ENCODE data around the gene ITM2C.

The ITM2C gene

GRCh38 chr2:230865766-230866755 is 1.3 kb downstream of the ITM2C start:
- Mint-ChIP-seq H3K4me1 (ENCODE audit: low read depth) (peaks cover 83% of the 10 kb centered on the region), H3K27ac (peak overlapping the region; percentile 65)

GRCh38 chr2:230866756-230867523 is 2.2 kb downstream of the ITM2C start:
- Mint-ChIP-seq H3K27ac (peak overlapping the region; percentile 74), H3K36me3 (ENCODE audit: low read depth) (no peaks in the 10 kb centered on the region), H3K27me3 (peaks cover 5% of the 10 kb centered on the region), H3K4me1 (ENCODE audit: low read depth) (peaks cover 76% of the 10 kb centered on the region), H3K4me3 (peak overlapping the region; percentile 63), H3K9me3 (no peaks in the 10 kb centered on the region)

More at GRCh38 chr2:230865766-230866755, 1.3 kb downstream of the ITM2C start:
- no peaks in the 10 kb centered on the region for H3K9me3 Mint-ChIP-seq
- peak overlapping the region; percentile 85 for H3K4me3 Mint-ChIP-seq
- peaks cover 11% of the 10 kb centered on the region for H3K27me3 Mint-ChIP-seq
- no peaks in the 10 kb centered on the region for H3K36me3 Mint-ChIP-seq (ENCODE audit: low read depth)

GRCh38 chr2:230868161-230868946 is 3.6 kb downstream of the ITM2C start:
- peaks cover 78% of the 10 kb centered on the region for H3K4me1 Mint-ChIP-seq (ENCODE audit: low read depth)
- H3K27me3 Mint-ChIP-seq = no peaks in the 10 kb centered on the region
- H3K9me3 Mint-ChIP-seq = no peaks in the 10 kb centered on the region
- H3K36me3 Mint-ChIP-seq (ENCODE audit: low read depth) = no peaks in the 10 kb centered on the region
- no peak overlapping the region for H3K27ac Mint-ChIP-seq
- no peak overlapping the region for H3K4me3 Mint-ChIP-seq

DNA sequence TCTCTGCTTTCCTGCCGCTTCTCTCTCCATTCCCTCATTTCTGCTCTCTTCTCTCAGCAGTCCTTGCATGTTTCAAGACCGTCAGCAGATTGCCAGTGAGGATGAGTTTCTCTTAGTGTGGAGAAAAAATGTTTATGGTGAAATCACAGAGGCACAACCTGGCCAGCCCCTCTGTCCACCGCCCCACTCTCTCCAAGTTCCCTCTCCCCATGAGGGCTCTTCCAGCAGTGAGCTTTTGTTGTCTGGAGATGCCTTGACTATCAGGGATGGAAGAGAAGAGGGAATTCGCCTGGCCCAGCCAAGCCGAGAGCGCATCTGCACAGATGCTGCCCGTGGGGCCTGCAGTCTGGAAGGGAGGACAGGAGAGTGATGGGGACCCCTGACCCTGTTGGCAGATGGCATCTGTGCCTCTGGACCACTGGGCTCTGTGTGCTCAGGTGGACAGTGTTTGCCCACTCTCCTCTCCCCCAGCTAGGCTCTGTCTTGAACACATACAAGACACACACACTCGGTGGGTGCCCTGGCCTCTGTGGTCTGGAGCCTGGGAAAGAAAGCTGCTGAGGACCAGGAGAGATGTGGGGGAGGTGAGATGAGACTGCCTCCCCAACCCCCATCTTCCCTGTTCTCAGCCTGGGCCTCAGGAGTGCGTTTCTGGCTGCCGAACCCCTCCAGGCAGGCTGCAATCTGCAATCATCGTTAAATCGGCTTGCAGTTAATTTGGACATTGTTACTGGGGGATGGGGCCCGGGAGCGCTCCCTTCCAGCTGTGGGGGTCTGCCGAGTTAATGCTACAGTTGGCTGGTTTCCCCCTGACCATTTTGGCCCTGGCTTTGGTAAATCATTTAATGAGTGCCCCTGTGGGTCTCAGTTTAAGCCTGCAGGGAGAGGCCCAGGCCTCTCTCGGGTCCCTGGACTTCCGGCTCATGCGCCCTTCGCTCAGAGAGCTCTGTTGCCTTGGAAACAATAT is 4.5 kb downstream of the ITM2C start:
- Mint-ChIP-seq H3K36me3 (ENCODE audit: low read depth) (no peaks in the 10 kb centered on the region), H3K27me3 (no peaks in the 10 kb centered on the region), H3K4me1 (ENCODE audit: low read depth) (peaks cover 79% of the 10 kb centered on the region), H3K9me3 (no peaks in the 10 kb centered on the region), H3K27ac (no peak overlapping the region), H3K4me3 (no peak overlapping the region)

GRCh38 chr2:230869914-230870543 is 5.3 kb downstream of the ITM2C start:
- no peak overlapping the region for H3K4me3 Mint-ChIP-seq
- H3K9me3 Mint-ChIP-seq = no peaks in the 10 kb centered on the region
- no peaks in the 10 kb centered on the region for H3K36me3 Mint-ChIP-seq (ENCODE audit: low read depth)
- H3K4me1 Mint-ChIP-seq (ENCODE audit: low read depth) = peaks cover 81% of the 10 kb centered on the region
- H3K27me3 Mint-ChIP-seq = no peaks in the 10 kb centered on the region
- no peak overlapping the region for H3K27ac Mint-ChIP-seq

DNA sequence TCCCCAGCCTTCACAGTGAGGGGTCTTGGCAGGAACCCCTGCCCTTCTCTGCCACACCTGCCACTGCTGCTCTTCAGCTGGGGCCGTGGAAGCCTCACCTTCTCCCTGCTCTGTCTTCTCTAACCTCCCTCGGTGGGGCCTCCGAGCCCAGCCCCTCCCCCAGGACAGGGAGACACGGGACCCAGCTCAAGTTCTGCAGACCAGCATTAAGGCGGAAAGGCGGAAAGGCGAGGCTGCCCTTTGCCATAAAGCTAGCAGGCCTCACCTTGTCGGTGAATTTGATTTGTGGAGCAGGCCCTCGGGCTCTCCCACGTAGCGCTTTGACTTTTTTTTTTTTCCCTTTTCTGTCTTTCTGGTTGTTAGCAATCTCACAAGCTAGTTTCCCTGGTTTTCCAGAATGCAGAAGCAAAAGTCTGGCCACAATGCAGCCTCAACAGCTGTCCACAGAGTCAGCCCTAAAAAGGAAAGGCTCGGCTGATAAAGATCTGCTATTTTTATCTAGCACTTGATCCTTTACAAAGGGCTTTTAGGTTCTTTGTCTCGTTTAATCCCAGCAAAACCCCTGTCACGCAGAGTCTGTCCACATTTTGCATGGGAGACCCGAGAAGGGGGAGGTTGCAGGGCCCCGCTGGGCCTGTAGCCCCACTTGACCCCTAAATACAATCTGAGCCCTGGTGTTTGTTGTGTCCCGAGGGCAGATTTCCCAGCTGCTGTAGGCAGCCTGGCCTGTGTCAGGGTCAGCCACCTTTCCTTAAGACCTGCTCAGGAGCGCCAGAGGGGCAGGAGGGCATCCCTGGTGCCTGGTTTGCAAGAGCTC is 6.0 kb downstream of the ITM2C start:
- Mint-ChIP-seq H3K4me1 (ENCODE audit: low read depth) (peaks cover 84% of the 10 kb centered on the region), H3K4me3 (no peak overlapping the region), H3K27me3 (no peaks in the 10 kb centered on the region), H3K36me3 (ENCODE audit: low read depth) (no peaks in the 10 kb centered on the region), H3K27ac (no peak overlapping the region), H3K9me3 (no peaks in the 10 kb centered on the region)

DNA sequence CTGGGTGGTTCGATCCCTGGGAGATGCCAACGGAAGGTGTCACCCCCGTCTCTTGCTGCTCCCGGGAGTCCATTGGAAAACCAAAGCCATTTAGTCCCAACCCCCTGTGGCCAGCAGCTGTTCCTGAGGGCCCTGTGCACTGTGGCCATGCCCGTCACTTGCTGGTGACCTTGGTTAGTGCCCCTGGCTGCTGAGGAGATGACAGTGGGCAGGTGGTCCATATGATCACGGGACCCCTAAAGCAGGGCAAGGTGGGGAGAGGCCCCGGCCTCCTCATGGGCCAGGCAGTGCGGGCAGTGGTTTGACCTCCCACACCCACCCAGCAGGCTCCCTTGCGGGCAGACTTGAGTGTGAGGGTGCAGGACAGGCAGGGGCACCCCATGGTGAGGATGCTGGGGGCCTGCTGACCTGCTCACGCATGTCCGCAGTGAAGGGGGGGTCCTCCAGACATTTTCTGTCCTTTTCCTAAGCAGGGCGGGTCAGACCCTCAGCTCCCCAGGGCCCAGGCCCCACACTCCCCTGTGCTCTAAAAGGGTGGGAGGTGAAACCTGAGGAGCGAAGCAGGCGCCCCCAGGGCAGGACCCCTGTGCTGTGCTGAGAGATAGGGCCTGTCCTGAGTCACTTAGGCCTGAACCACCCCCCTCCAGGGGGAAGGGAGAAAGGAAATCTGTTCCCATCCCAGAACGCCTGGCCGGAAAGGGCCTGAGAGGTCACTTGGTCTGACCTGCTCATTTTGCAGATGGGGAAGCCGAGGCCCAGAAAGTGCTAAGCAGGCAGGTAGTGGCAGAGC is 6.8 kb downstream of the ITM2C start:
- H3K36me3 Mint-ChIP-seq (ENCODE audit: low read depth) = no peaks in the 10 kb centered on the region
- H3K9me3 Mint-ChIP-seq = no peaks in the 10 kb centered on the region
- H3K4me3 Mint-ChIP-seq = no peak overlapping the region
- H3K4me1 Mint-ChIP-seq (ENCODE audit: low read depth) = peaks cover 84% of the 10 kb centered on the region
- no peaks in the 10 kb centered on the region for H3K27me3 Mint-ChIP-seq
- no peak overlapping the region for H3K27ac Mint-ChIP-seq

GRCh38 chr2:230872151-230872967 is 7.6 kb downstream of the ITM2C start:
- Mint-ChIP-seq H3K27me3 (no peaks in the 10 kb centered on the region), H3K36me3 (ENCODE audit: low read depth) (peaks cover under 1% of the 10 kb centered on the region), H3K4me3 (no peak overlapping the region), H3K4me1 (ENCODE audit: low read depth) (peaks cover 84% of the 10 kb centered on the region), H3K9me3 (no peaks in the 10 kb centered on the region), H3K27ac (peak overlapping the region; percentile 21)

DNA sequence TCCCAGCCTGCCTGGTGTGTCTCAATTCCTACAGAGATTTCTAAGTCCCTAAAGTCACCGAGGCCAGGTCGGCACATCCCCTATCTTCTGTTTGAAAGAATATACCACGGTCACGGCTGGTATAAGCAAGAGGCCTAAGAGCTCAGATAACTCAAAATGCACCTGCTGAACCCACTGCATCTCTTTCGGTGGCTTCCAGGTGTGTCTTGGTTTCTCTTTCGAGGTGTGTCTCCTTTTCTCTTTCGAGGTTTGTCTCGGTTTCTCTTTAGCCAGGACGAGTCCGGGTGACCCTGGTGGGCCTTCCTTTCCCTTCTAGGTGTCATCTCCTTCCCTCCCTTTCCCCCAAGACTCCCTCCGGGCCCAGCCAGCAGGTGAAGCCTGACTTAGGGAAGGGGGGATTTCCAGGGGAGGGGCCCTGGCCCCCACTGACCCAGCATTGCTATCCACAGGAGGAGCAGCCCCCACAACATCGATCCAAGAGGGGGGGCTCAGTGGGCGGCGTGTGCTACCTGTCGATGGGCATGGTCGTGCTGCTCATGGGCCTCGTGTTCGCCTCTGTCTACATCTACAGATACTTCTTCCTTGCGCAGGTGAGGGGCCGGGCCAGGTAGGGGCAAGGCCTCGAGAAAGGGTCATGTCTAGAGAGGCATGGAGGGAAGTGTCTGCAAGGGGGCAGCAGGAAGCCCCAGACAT is 8.4 kb downstream of the ITM2C start:
- H3K4me3 Mint-ChIP-seq = no peak overlapping the region
- peaks cover 4% of the 10 kb centered on the region for H3K36me3 Mint-ChIP-seq (ENCODE audit: low read depth)
- no peaks in the 10 kb centered on the region for H3K27me3 Mint-ChIP-seq
- H3K9me3 Mint-ChIP-seq = no peaks in the 10 kb centered on the region
- H3K27ac Mint-ChIP-seq = peak overlapping the region; percentile 40
- H3K4me1 Mint-ChIP-seq (ENCODE audit: low read depth) = peaks cover 87% of the 10 kb centered on the region

DNA sequence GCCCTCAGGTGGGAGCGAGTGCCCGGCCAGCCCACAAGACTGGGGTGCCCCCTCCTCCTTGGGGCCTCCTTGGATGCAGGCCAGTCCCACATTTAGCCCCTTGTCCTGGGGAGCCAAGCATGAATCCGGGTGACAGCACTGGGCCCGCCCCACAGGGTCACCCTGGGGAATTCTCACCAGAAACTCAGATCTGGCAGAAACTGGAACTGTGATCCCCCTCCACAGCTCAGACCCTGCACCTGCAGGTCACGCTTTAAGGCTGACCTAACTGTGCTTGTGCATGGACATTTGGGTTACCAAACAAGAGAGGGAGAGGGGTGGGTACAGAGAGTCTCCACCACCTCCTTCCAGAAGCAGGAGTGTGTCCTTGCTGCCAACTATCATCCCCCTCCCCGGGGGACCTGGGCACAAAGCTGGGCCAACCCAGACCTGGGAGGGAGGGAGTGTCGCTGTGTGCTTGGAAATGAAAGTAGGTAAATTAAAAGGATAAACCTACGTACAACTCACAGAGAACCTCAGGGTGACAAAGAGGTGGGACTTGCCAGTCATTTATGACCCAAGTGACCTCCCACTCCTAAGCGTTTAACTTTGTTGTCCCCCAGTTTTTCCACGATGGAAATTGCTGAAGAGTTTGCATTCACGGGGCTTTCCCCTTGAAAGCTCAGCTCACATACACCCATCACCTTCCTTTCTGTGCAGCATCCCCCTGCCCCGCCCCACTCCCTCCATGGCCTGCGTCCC is 9.1 kb downstream of the ITM2C start:
- peaks cover 5% of the 10 kb centered on the region for H3K36me3 Mint-ChIP-seq (ENCODE audit: low read depth)
- peak overlapping the region; percentile 52 for H3K4me3 Mint-ChIP-seq
- H3K9me3 Mint-ChIP-seq = no peaks in the 10 kb centered on the region
- H3K27ac Mint-ChIP-seq = peak overlapping the region; percentile 77
- H3K4me1 Mint-ChIP-seq (ENCODE audit: low read depth) = peaks cover 90% of the 10 kb centered on the region
- H3K27me3 Mint-ChIP-seq = no peaks in the 10 kb centered on the region

DNA sequence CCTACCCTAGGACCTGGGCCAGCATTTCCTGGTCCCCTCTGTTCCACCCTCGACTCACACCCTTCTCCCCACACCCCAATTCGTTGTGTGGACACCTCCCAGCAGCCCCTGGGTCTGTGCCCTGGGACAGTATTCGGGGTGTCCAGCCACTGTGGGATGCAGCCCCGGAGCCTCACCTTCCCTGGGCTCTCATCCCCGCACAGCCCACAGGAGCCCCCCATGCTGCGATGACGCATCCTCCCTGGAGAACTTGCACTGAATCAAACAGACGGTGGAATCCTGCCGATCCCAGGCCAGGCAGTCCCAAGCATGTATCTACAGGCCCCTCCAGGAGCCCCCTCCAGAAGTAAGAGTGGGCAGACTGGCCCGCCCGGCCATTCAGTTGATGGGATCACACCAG is 9.7 kb downstream of the ITM2C start:
- Mint-ChIP-seq H3K9me3 (no peaks in the 10 kb centered on the region), H3K36me3 (ENCODE audit: low read depth) (peaks cover 10% of the 10 kb centered on the region), H3K27ac (peak overlapping the region; percentile 77), H3K4me3 (peak overlapping the region; percentile 52), H3K27me3 (no peaks in the 10 kb centered on the region), H3K4me1 (ENCODE audit: low read depth) (peaks cover 87% of the 10 kb centered on the region)
